GM12878 (cell line): Measurements from ENCODE around the gene BBX. TPM values are rescaled to one million over a fixed set of nuclear protein-coding genes. Genes with fewer than 3 reads are reported as not detected.

Experiments used
- ATAC-seq: fragments of 200-7000 bp; cut with Tn5 transposase; 3 replicates; pipeline ENCODE4 v1.9.1; 2020; ENCODE audit warnings: mild to moderate bottlenecking, moderate library complexity
- BruUV-seq: library from RNA; stranded (reverse); fragments of 400-500 nt; replicated peaks from 2 replicates; lab custom pipeline; 2021; lab: Mats Ljungman, UMichigan
- CTCF ChIA-PET: fragments of 300-600 bp; sonication (Branson Sonifier 250); formaldehyde crosslinking; extraction: SDS; loops from one replicate; lab custom pipeline; 2021; ENCODE audit warnings: inconsistent platforms; lab: Yijun Ruan, JAX
- POLR2A ChIA-PET: fragments of 350-600 bp; formaldehyde crosslinking; extraction: SDS; loops from one replicate; lab custom pipeline; 2021; ENCODE audit warnings: inconsistent platforms; lab: Charles Lee
- RAD21 ChIA-PET: fragments of 300-600 bp; sonication (Branson Sonifier 250); formaldehyde crosslinking; loops from one replicate; lab custom pipeline; 2023; ENCODE audit warnings: antibody characterized with exemption; ENCODE audit not compliant: unreplicated experiment; lab: Charles Lee
- SMC1A ChIA-PET: fragments of 300-600 bp; sonication (Branson Sonifier 250); formaldehyde crosslinking; loops from one replicate; lab custom pipeline; 2023; ENCODE audit not compliant: unreplicated experiment, uncharacterized antibody; lab: Charles Lee
- DNase-seq: peaks from one replicate; pipeline ENCODE4 v3.0.0-alpha.2; 2011; ENCODE audit warnings: low read depth, low spot score
- FAIRE-seq: peaks from 3 replicates; lab custom pipeline; 2011; peaks lifted over from hg19 to GRCh38; lab: Jason Lieb, UNC
- H2AFZ ChIP-seq: 2 replicates; pipeline ENCODE4 v1.6.0; 2011; ENCODE audit warnings: low read depth, low read length, control low read depth; ENCODE audit not compliant: control insufficient read depth
- H3K27ac ChIP-seq: 2 replicates; pipeline ENCODE4 v1.5.1; 2011; ENCODE audit warnings: control low read depth; ENCODE audit not compliant: control insufficient read depth, insufficient read depth
- H3K27me3 ChIP-seq, 2 experiments: replicated peaks in 1 of 2; 2 replicates each; pipeline versions ENCODE4 v1.6.0 to v1.6.1; 2011; ENCODE audit warnings: low read length in 1 of 2; ENCODE audit not compliant: control insufficient read depth in 2 of 2, insufficient read depth in 2 of 2
- H3K36me3 ChIP-seq, 2 experiments: 2 replicates each; pipeline ENCODE4 v1.5.1; 2011; ENCODE audit warnings: low read length in 1 of 2; ENCODE audit not compliant: control insufficient read depth in 2 of 2, insufficient read depth in 2 of 2
- H3K4me1 ChIP-seq: 2 replicates; pipeline ENCODE4 v1.6.1; 2011; ENCODE audit warnings: mild to moderate bottlenecking, low read length, moderate library complexity, mixed read lengths; ENCODE audit not compliant: control insufficient read depth, insufficient read depth
- H3K4me2 ChIP-seq: 2 replicates; pipeline ENCODE4 v1.6.0; 2011; ENCODE audit warnings: control low read depth; ENCODE audit not compliant: control insufficient read depth, insufficient read depth
- H3K4me3 ChIP-seq: fragments of 200-600 bp; sonication (generic); 2 replicates; pipeline ENCODE4 v1.5.1; 2016
- H3K79me2 ChIP-seq: 2 replicates; pipeline ENCODE4 v1.6.0; 2011; ENCODE audit warnings: low read length; ENCODE audit not compliant: control insufficient read depth, insufficient read depth
- H3K9ac ChIP-seq: 2 replicates; pipeline ENCODE4 v1.8.0; 2011; ENCODE audit warnings: low read length, control low read depth, mixed read lengths; ENCODE audit not compliant: control insufficient read depth, insufficient read depth
- H3K9me3 ChIP-seq: replicated peaks from 3 replicates; pipeline ENCODE4 v1.5.1; 2011; ENCODE audit warnings: mild to moderate bottlenecking, low read length; ENCODE audit not compliant: control insufficient read depth, insufficient read depth
- H4K20me1 ChIP-seq: 2 replicates; pipeline ENCODE4 v1.6.0; 2011; ENCODE audit not compliant: control insufficient read depth, insufficient read depth
- CBX5 ChIP-seq: sonication (generic); IDR thresholded peaks from 2 replicates; pipeline ENCODE4 v1.6.1; 2016; ENCODE audit warnings: low read depth, moderate library complexity, mild to moderate bottlenecking, inconsistent platforms
- RAD21 ChIP-seq: IDR thresholded peaks from 2 replicates; pipeline ENCODE4 v1.6.1; 2011; ENCODE audit warnings: mild to moderate bottlenecking, low read depth, low read length, moderate library complexity; ENCODE audit not compliant: insufficient read depth
- SMC3 ChIP-seq: IDR thresholded peaks from 2 replicates; pipeline ENCODE4 v1.6.1; 2011; ENCODE audit warnings: low read length, improper control_type of control experiment, borderline replicate concordance
- ZNF384 ChIP-seq: IDR thresholded peaks from 2 replicates; pipeline ENCODE4 v1.6.1; 2012; ENCODE audit warnings: low read depth, mild to moderate bottlenecking, low read length, improper control_type of control experiment, borderline replicate concordance
- ZZZ3 ChIP-seq: IDR thresholded peaks from 2 replicates; pipeline ENCODE4 v1.6.1; 2011; ENCODE audit warnings: low read depth; ENCODE audit not compliant: control insufficient read depth, insufficient read length
- WGBS: methylation state at CpG from one replicate; pipeline ENCODE4 v1.1.6; 2016; ENCODE audit warnings: low lambda C conversion rate; ENCODE audit not compliant: insufficient replicate concordance, insufficient coverage; ENCODE audit errors: missing lambda C conversion rate; 5-methylcytosine and 5-hydroxymethylcytosine counted together
- in situ Hi-C: fragments of 300-500 bp; cut with MboI; formaldehyde crosslinking; loops from 9 replicates; pipeline ENCODE4 v1.14.3; 2018; ENCODE audit warnings: mixed read lengths
- intact Hi-C: fragments of 100-400 bp; cut with micrococcal nuclease; formaldehyde crosslinking; loops from one replicate; pipeline ENCODE4 v1.14.2; 2022; ENCODE audit not compliant: unreplicated experiment
- polyA plus RNA-seq, 11 experiments: library from polyadenylated mRNA; depleted of rRNA in 4 of 11; unstranded in 6 of 11; stranded (reverse) in 5 of 11; fragments of >200 nt; fragmentation: Nextera tagmentation in 4 of 11; fragmentation: Illumina TruSeq in 1 of 11; extraction: Ambion mirVana in 4 of 11; extraction: Trizol in 1 of 11; gene quantifications; 1 replicate in 1 of 11; 2 replicates in 10 of 11; pipeline versions ENCODE4 v1.2.1 to v1.2.3, GENCODE V29; 2011 to 2016; ENCODE audit warnings: inconsistent platforms in 2 of 11, missing spikeins in 2 of 11, low read depth in 1 of 11
- total RNA-seq, 4 experiments: library from RNA; depleted of rRNA in 3 of 4; stranded (reverse); fragments of >200 nt in 3 of 4; fragmentation: Illumina TruSeq in 1 of 4; extraction: Trizol in 1 of 4; gene quantifications; 2 replicates each; pipeline versions ENCODE4 v1.2.1 to v1.2.3, GENCODE V29; 2013 to 2021
- TF ChIP-seq, protein P1 (sequence below), 3 experiments: IDR thresholded peaks in 2 of 3; conservative IDR thresholded peaks in 1 of 3; 2 replicates each; pipeline ENCODE4 v1.5.1; 2011; ENCODE audit warnings: low read depth in 3 of 3, low read length in 3 of 3, mild to moderate bottlenecking in 3 of 3, control low read depth in 2 of 3, moderate library complexity in 2 of 3, inconsistent platforms in 1 of 3, mixed read lengths in 1 of 3; ENCODE audit not compliant: control insufficient read depth in 2 of 3, insufficient read depth in 1 of 3; ENCODE audit errors: extremely low read depth in 1 of 3

The BBX gene
- total and polyA plus RNA-seq, 10 of the 15 experiments (the other 5 are each of a cell fraction or from before 2014, with no cell fraction given): 13.3 to 38.5 (median 32.0) TPM

- Histone ChIP-seq H2AFZ (no peak overlapping the region), H3K9ac (no peak overlapping the region), H3K4me3 (no peak overlapping the region), H3K27ac (no peak overlapping the region), H4K20me1 (no peaks in the 10 kb centered on the region), H3K9me3 (no peaks in the 10 kb centered on the region), H3K79me2 (no peaks in the 10 kb centered on the region)
- no TSS peak for BruUV-seq
- ATAC-seq (peak; percentile 57), DNase-seq (no peak)
- WGBS: 32% methylated on average over 2 of the region's 2 CpGs
- TF ChIP-seq, protein P1, sequence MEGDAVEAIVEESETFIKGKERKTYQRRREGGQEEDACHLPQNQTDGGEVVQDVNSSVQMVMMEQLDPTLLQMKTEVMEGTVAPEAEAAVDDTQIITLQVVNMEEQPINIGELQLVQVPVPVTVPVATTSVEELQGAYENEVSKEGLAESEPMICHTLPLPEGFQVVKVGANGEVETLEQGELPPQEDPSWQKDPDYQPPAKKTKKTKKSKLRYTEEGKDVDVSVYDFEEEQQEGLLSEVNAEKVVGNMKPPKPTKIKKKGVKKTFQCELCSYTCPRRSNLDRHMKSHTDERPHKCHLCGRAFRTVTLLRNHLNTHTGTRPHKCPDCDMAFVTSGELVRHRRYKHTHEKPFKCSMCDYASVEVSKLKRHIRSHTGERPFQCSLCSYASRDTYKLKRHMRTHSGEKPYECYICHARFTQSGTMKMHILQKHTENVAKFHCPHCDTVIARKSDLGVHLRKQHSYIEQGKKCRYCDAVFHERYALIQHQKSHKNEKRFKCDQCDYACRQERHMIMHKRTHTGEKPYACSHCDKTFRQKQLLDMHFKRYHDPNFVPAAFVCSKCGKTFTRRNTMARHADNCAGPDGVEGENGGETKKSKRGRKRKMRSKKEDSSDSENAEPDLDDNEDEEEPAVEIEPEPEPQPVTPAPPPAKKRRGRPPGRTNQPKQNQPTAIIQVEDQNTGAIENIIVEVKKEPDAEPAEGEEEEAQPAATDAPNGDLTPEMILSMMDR (IDR thresholded peaks at IDR 0.05 in 2 of 3, conservative IDR thresholded peaks at IDR 0.05 in 1 of 3; ENCODE audit: control insufficient read depth in 2 of 3, extremely low read depth in 1 of 3, insufficient read depth in 1 of 3, low read depth in 3 of 3, low read length in 3 of 3): peak; percentile 24 to 47 (median 39); a peak in 3 of 6 replicates
- TF ChIP-seq ZZZ3 (no peak), SMC3 (peak; percentile 42; the same call in 1 of the 2 replicates), RAD21 (peak; percentile 57), ZNF384 (0 out of 2 replicates have a peak, but pooled peaks have one; percentile 28), CBX5 (no peak)
- TF ChIP-seq, all 136 proteins: peak for 4
- ChIA-PET RAD21 (interaction anchor here (0.6 to 5.1 kb wide), 27 partner anchors 8 to 801 kb away, joined by 3 to 49 read pairs (median 4); no protein-coding TSS in a partner anchor), POLR2A (interaction anchor here (0.6 to 2.0 kb wide), 3 partner anchors 77 to 1300 kb away, joined by 3 to 5 read pairs (median 4); no protein-coding TSS in a partner anchor), CTCF (interaction anchor here (0.6 to 10.0 kb wide), 65 partner anchors 8 to 876 kb away, joined by 3 to 212 read pairs (median 4); no protein-coding TSS in a partner anchor), SMC1A (interaction anchor here (0.6 to 5.3 kb wide), 34 partner anchors 8 to 888 kb away, joined by 3 to 115 read pairs (median 5); no protein-coding TSS in a partner anchor)
- Histone ChIP-seq H3K4me2 (no peak overlapping the region), H3K4me1 (peaks cover 12% of the 10 kb centered on the region), H3K36me3 (no peaks in the 10 kb centered on the region), H3K27me3 (no peaks in the 10 kb centered on the region)
- in situ Hi-C loops: no loop called here
- no peak for FAIRE-seq
- intact Hi-C loops: loop anchor here (5.0 to 10.0 kb wide), 3 partner anchors 66 to 442 kb away; no protein-coding TSS in a partner anchor
Measured at GRCh38 chr3:107676469-107677309, 153.9 kb downstream of the BBX start.
